GM21825 (cell line): Measurements from ENCODE around the gene NBAS.
"Not testable (repeated sequence)": the region's sequence is repeated elsewhere in the genome, so short reads cannot be mapped to it uniquely, and the experiment has no call there.

Experiments
- ATAC-seq: cut with Tn5 transposase; IDR thresholded peaks from one replicate; pipeline ENCODE4 v1.9.1; 2021; ENCODE audit warnings: mild to moderate bottlenecking, moderate library complexity; ENCODE audit not compliant: unreplicated experiment

The NBAS gene

GRCh38 chr2:15230599-15231192 lies 330.4 kb downstream of the NBAS start:
- ATAC-seq, result no peak

- ATAC-seq, result no peak
Observed at GRCh38 chr2:15226661-15227060, 334.5 kb downstream of the NBAS start.

- no peak for ATAC-seq
Observed at GRCh38 chr2:15225131-15225530, 336.0 kb downstream of the NBAS start.

GRCh38 chr2:15224641-15225040 lies 336.5 kb downstream of the NBAS start:
- ATAC-seq, result no peak

- ATAC-seq, result no peak
Observed at GRCh38 chr2:15223887-15224286, 337.2 kb downstream of the NBAS start.

- ATAC-seq, result no peak
Observed at GRCh38 chr2:15222856-15223255, 338.3 kb downstream of the NBAS start.

- no peak for ATAC-seq
Observed at GRCh38 chr2:15220603-15221002, 340.5 kb downstream of the NBAS start.

- no peak for ATAC-seq
Observed at GRCh38 chr2:15218423-15219086, 342.6 kb downstream of the NBAS start.

GRCh38 chr2:15212249-15212648 lies 348.9 kb downstream of the NBAS start:
- ATAC-seq, result no peak

- ATAC-seq, result not testable (repeated sequence)
Observed at GRCh38 chr2:15210542-15210941, 350.6 kb downstream of the NBAS start.

- ATAC-seq, result no peak
Observed at GRCh38 chr2:15206419-15206818, 354.7 kb downstream of the NBAS start.

GRCh38 chr2:15205562-15205961 lies 355.6 kb downstream of the NBAS start:
- ATAC-seq, result no peak

- ATAC-seq, result no peak
Observed at GRCh38 chr2:15201009-15201408, 360.1 kb downstream of the NBAS start.

GRCh38 chr2:15200581-15200980 lies 360.6 kb downstream of the NBAS start:
- no peak for ATAC-seq

GRCh38 chr2:15198051-15198450 lies 363.1 kb downstream of the NBAS start:
- ATAC-seq, result no peak

GRCh38 chr2:15195813-15196212 lies 365.3 kb downstream of the NBAS start:
- no peak for ATAC-seq

- ATAC-seq, result no peak
Observed at GRCh38 chr2:15191789-15192188, 369.3 kb downstream of the NBAS start.

GRCh38 chr2:15189216-15189615 lies 371.9 kb downstream of the NBAS start:
- no peak for ATAC-seq

- no peak for ATAC-seq
Observed at GRCh38 chr2:15187702-15188101, 373.4 kb downstream of the NBAS start.

GRCh38 chr2:15186118-15186517 lies 375.0 kb downstream of the NBAS start:
- ATAC-seq, result no peak

- no peak for ATAC-seq
Observed at GRCh38 chr2:15184491-15184890, 376.6 kb downstream of the NBAS start.

- ATAC-seq, result no peak
Observed at GRCh38 chr2:15182275-15182674, 378.9 kb downstream of the NBAS start.
